ENCODE measurements around the gene CLDN24.

GRCh38 chr4:183288955-183289354 lies 33.3 kb downstream of the CLDN24 start:
- TF ChIP-seq CTCF (IDR thresholded peaks at IDR 0.05), result no peak
- no peak for TF ChIP-seq POLR2A (IDR thresholded peaks at IDR 0.05)
- TF ChIP-seq EP300 (IDR thresholded peaks at IDR 0.05), result no peak

Data from upper lobe of left lung (tissue), 4 donors.